B cell (primary cell): ENCODE measurements around the gene CD59.

ENCODE experiments used
- CTCF ChIP-seq: fragments of 200-600 bp; IDR thresholded peaks from one replicate; pipeline ENCODE4 v1.8.0; 2022; ENCODE audit warnings: antibody characterized with exemption, mild to moderate bottlenecking
- EZH2 ChIP-seq: IDR thresholded peaks from 2 replicates; pipeline ENCODE4 v1.6.1; 2012; ENCODE audit warnings: borderline replicate concordance, low read depth, mild to moderate bottlenecking, moderate library complexity, low read length; ENCODE audit not compliant: insufficient read depth, poor library complexity, severe bottlenecking

DNA sequence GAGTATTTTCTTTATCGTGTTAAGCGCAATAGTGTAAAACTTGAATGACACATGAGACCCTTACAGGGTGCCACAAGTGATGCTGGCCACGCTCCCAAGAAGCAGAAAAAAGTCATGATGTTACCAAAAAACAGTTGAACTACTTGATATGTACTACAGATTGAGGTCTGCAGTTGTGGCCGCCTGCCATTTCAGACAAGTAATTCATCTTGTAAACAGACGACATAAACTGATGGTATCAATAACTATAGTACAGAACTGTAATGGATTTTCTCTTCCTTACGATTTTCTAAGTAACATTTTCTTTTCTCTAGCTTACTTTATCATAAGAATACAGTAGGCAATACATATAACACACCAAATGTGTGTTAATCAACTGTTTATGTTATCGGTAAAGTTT lies 5.5 kb downstream of the CD59 start:
- TF ChIP-seq CTCF (no peak), EZH2 (no peak)
